Kidney (tissue), 14 donors: ENCODE results near the gene KDM1A. TPM values are rescaled to one million over a fixed set of nuclear protein-coding genes. Genes with fewer than 3 reads are reported as not detected.

Experiments
- DNase-seq, 5 donors: peaks; one replicate each; pipeline ENCODE4 v3.0.0-alpha.2; 2013 to 2020
- FAIRE-seq: peaks from 2 replicates; lab custom pipeline; 2012; peaks lifted over from hg19 to GRCh38; lab: Jason Lieb, UNC
- H3K27ac ChIP-seq, 2 donors: one replicate each; pipeline ENCODE4 v1.7.0; 2013; ENCODE audit warnings: low read depth in 2 of 2, low read length in 2 of 2, inconsistent platforms in 1 of 2
- H3K27me3 ChIP-seq: one replicate; pipeline ENCODE4 v1.7.1; 2013; ENCODE audit warnings: low read length, inconsistent platforms; ENCODE audit not compliant: control insufficient read depth, insufficient read depth
- H3K36me3 ChIP-seq, 3 donors: one replicate each; pipeline versions ENCODE4 v1.7.0 to v1.7.1; 2013; ENCODE audit warnings: low read length in 3 of 3, control low read depth in 1 of 3, inconsistent platforms in 1 of 3; ENCODE audit not compliant: insufficient read depth in 3 of 3, control insufficient read depth in 2 of 3
- H3K4me1 ChIP-seq, 3 donors: one replicate each; pipeline versions ENCODE4 v1.7.0 to v1.7.1; 2013; ENCODE audit warnings: low read length in 3 of 3, inconsistent platforms in 1 of 3, low read depth in 1 of 3; ENCODE audit not compliant: control insufficient read depth in 2 of 3, insufficient read depth in 2 of 3
- H3K4me3 ChIP-seq, 3 donors: one replicate each; pipeline versions ENCODE4 v1.7.0 to v1.8.1; 2013; ENCODE audit warnings: low read length in 3 of 3, control low read depth in 1 of 3, inconsistent platforms in 1 of 3
- H3K9ac ChIP-seq, 3 donors: one replicate each; pipeline versions ENCODE4 v1.7.0 to v1.7.1; 2013; ENCODE audit warnings: low read length in 3 of 3, control low read depth in 1 of 3, inconsistent platforms in 1 of 3
- H3K9me3 ChIP-seq, 3 donors: one replicate each; pipeline versions ENCODE4 v1.7.0 to v1.7.1; 2013; ENCODE audit warnings: low read length in 3 of 3, control low read depth in 1 of 3, inconsistent platforms in 1 of 3; ENCODE audit not compliant: control insufficient read depth in 2 of 3, insufficient read depth in 1 of 3
- CTCF ChIP-seq: IDR thresholded peaks from 3 replicates; pipeline ENCODE4 v1.5.1; 2012; ENCODE audit warnings: mild to moderate bottlenecking, moderate library complexity, borderline replicate concordance; ENCODE audit not compliant: insufficient read depth; ENCODE audit errors: extremely low read depth
- intact Hi-C: fragments of 100-400 bp; cut with DNase I; formaldehyde crosslinking; loops from one replicate; pipeline ENCODE4 v1.11.1; 2022
- polyA plus RNA-seq: library from polyadenylated mRNA; stranded (reverse); fragments of 350-450 nt; fragmentation: Illumina TruSeq; extraction: RNeasy Lipid Tissue Mini Kit (QIAGEN cat#74804); gene quantifications from one replicate; pipeline ENCODE4 v1.2.3, GENCODE V29; 2014; ENCODE audit warnings: low read depth, low replicate concordance; ENCODE audit not compliant: insufficient read depth
- total RNA-seq: library from RNA; stranded (reverse); fragmentation: NEBNext Ultra II Directional; extraction: Animal tissue kit (Norgen Biotek cat#: 25700); gene quantifications from one replicate; pipeline ENCODE4 v1.2.1, GENCODE V29; 2021
- donor health status: control.
- donor health status: control.
- donor health status: control.
- donor health status: control.
- donor health status: control.
- donor health status: DM: yes; HTN: yes; CAD: no.
- donor health status: Normal renal cell carcinoma (clear cell type).

Gene KDM1A
- total and polyA plus RNA-seq, 2 donors from 2014 or later, result 33.3 to 54.4 TPM

DNA sequence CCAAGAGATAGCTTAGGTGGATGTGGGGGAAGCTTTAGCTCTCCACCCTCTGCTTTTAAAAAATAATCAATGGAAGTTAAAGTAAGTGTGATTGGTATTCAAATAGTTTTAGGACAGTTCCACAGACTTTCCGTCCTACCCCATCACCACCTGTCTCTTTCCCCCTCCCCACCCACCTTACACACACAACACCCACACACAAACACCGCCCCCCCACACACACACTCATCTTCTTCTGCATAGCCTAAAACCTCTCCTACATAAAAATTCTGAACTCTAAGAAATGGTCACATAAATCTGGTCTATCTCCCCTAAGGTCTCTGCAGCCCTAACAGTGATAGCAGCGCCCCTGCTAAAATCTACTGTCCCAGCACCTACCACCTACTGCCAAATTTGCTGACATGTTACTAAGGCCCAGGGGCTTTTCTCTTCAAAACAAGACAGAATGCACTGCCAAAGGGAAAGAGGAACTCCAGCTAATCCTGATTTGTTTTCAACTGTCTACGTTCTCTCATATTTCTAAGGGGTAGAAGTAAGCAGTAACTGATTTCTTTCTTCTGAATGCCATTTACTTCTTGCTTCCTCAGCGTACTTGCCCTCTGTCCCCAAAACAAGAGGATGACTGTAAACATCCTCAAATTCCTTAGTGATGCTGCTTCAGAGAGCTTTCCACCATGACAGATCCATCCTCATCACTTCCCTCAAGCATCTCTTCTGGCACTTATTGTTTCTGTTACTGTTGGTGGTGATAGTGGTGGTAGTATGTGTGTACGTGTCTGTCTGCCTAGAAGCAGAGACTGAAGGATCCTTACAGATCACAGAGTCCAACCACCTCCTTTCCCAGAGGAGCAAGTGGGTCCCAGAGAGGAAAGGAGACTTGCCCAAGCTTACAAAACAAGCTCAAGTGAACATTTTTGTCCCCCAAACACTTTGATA, 92.6 kb downstream of the KDM1A start:
- Histone ChIP-seq H3K27ac (no peak overlapping the region), H3K9me3 (no peaks in the 10 kb centered on the region), H3K9ac (no peak overlapping the region), H3K4me1 (peaks cover 0 to 7% (median 7%) of the 10 kb centered on the region in 3 donors), H3K27me3 (no peaks in the 10 kb centered on the region), H3K4me3 (no peak overlapping the region), H3K36me3 (peaks cover 0 to 13% (median 6%) of the 10 kb centered on the region in 3 donors)
- DNase-seq (no peak), FAIRE-seq (no peak)
- intact Hi-C loops, result no loop called here
- TF ChIP-seq CTCF, result no peak

DNA sequence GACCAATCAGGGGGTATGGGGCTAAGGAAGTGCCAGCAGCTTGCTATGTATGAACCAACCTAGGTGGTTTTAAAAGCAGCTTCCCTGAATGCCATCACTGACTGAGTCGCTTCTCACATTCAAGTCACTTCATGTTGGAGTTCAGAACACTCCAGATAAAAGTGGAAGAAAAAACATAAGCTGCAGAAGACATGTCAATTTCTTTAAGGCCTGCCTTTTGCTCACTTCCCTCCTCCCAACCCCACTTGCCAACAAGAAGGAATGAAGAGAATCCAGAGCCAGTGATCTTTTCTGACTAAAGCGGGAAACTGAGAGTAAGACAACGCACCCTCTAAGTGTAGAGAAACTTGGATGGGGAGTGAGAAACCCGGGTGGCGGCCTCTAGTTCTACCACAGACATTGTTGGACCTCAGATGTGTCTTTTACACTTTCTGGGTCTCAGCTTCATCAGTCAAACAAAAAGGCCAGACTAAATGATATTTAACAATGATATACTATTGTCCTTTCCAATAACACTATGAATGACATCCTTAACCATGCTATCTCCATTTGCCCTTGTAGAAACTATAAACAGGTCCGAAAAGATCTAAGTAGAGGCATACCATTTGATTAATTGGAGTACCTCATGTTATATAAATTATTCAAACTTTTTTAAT, 95.3 kb downstream of the KDM1A start:
- H3K9me3 ChIP-seq, result no peaks in the 10 kb centered on the region
- H3K9ac ChIP-seq, result no peak overlapping the region
- no peaks in the 10 kb centered on the region for H3K36me3 ChIP-seq
- no peak overlapping the region for H3K27ac ChIP-seq
- TF ChIP-seq CTCF, result no peak
- H3K27me3 ChIP-seq, result no peaks in the 10 kb centered on the region
- intact Hi-C loops, result no loop called here
- H3K4me1 ChIP-seq, result peaks cover 0 to 8% (median 7%) of the 10 kb centered on the region in 3 donors
- H3K4me3 ChIP-seq, result no peak overlapping the region
- DNase-seq (no peak), FAIRE-seq (no peak)

GRCh38 chr1:23116216-23116836, 97.1 kb downstream of the KDM1A start:
- no peak overlapping the region for H3K27ac ChIP-seq
- no peaks in the 10 kb centered on the region for H3K9me3 ChIP-seq
- H3K27me3 ChIP-seq, result no peaks in the 10 kb centered on the region
- no peak overlapping the region for H3K4me3 ChIP-seq
- H3K36me3 ChIP-seq, result no peaks in the 10 kb centered on the region
- FAIRE-seq, result no peak
- intact Hi-C loops, result no loop called here
- peaks cover 0 to 12% (median 9%) of the 10 kb centered on the region in 3 donors for H3K4me1 ChIP-seq
- no peak overlapping the region for H3K9ac ChIP-seq
- TF ChIP-seq CTCF, result no peak
- no peak for DNase-seq
